Measurements from ENCODE around the gene KAZN. TPM values are rescaled to one million over a fixed set of nuclear protein-coding genes. Genes with fewer than 3 reads are reported as not detected.

KAZN gene
- polyA plus RNA-seq, 4 donors = 3.0 to 39.5 (median 4.4) TPM

DNA sequence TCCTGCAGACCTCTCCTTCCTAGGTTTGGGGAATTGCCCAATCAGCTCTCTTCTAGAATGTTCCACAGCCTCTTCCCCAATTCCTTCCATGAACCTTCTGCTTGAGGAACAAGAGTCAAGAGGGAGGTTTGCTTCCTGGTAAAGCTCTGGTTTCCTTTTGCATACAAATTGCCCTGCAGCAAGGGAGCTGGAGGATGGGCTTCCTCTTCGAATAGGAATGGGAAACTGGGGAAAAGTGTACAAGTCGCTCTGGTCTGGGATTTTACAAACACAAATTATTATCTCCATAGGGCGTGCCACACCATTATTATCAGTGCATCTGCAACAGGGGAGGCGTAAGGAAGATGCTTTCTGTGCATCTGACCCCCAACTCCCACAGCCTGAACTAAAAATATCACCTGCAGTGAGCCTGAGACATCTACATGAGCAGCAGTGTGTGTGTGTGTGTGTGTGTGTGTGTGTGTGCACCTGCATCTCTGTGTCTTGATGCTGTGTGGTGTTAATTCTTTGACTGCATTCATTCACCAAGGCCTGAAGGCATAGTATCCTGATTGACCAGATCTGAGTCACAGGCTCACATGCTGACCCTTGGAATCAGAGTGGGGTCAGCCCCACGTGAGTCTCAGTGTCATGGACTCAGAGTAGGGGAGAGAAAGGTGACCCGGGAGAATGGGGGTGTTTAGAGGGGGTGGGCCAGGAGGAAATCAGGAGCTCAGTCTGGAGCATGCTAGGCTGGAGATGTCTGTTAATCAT, 272.9 kb downstream of the KAZN start:
- H3K4me1 ChIP-seq (ENCODE audit: control insufficient read depth in 3 of 3, insufficient read depth in 2 of 3, low read depth in 1 of 3, low read length in 2 of 3) = peaks cover 0 to 12% (median 0%) of the 10 kb centered on the region in 3 donors
- DNase-seq = no peak
- H3K27me3 ChIP-seq (ENCODE audit: control insufficient read depth in 3 of 3, insufficient read depth in 3 of 3, low read length in 3 of 3) = no peaks in the 10 kb centered on the region
- H3K9me3 ChIP-seq (ENCODE audit: control insufficient read depth in 2 of 2, insufficient read depth in 1 of 2, low read depth in 1 of 2, low read length in 1 of 2) = no peaks in the 10 kb centered on the region
- FAIRE-seq = no peak
- H3K27ac ChIP-seq (ENCODE audit: low read depth in 1 of 3, low read length in 2 of 3) = no peak overlapping the region
- H3K36me3 ChIP-seq (ENCODE audit: control insufficient read depth in 3 of 3, insufficient read depth in 2 of 3, low read depth in 1 of 3, low read length in 3 of 3) = no peaks in the 10 kb centered on the region
- H3K4me3 ChIP-seq (ENCODE audit: low read depth in 1 of 3, low read length in 3 of 3) = no peak overlapping the region
- 71 to 74% (median 72%) methylated on average over 6 of the region's 6 CpGs for WGBS, 3 donors

- H3K4me1 ChIP-seq (ENCODE audit: control insufficient read depth in 3 of 3, insufficient read depth in 2 of 3, low read depth in 1 of 3, low read length in 2 of 3) = peaks cover 0 to 12% (median 0%) of the 10 kb centered on the region in 3 donors
- H3K27me3 ChIP-seq (ENCODE audit: control insufficient read depth in 3 of 3, insufficient read depth in 3 of 3, low read length in 3 of 3) = no peaks in the 10 kb centered on the region
- DNase-seq = no peak
- H3K4me3 ChIP-seq (ENCODE audit: low read depth in 1 of 3, low read length in 3 of 3) = no peak overlapping the region
- FAIRE-seq = no peak
- no peaks in the 10 kb centered on the region for H3K36me3 ChIP-seq (ENCODE audit: control insufficient read depth in 3 of 3, insufficient read depth in 2 of 3, low read depth in 1 of 3, low read length in 3 of 3)
- no peak overlapping the region for H3K27ac ChIP-seq (ENCODE audit: low read depth in 1 of 3, low read length in 2 of 3)
- H3K9me3 ChIP-seq (ENCODE audit: control insufficient read depth in 2 of 2, insufficient read depth in 1 of 2, low read depth in 1 of 2, low read length in 1 of 2) = no peaks in the 10 kb centered on the region
- 88 to 92% (median 89%) methylated on average over 3 of the region's 3 CpGs for WGBS, 3 donors
Observed at GRCh38 chr1:14872762-14873161, 274.3 kb downstream of the KAZN start.

DNA sequence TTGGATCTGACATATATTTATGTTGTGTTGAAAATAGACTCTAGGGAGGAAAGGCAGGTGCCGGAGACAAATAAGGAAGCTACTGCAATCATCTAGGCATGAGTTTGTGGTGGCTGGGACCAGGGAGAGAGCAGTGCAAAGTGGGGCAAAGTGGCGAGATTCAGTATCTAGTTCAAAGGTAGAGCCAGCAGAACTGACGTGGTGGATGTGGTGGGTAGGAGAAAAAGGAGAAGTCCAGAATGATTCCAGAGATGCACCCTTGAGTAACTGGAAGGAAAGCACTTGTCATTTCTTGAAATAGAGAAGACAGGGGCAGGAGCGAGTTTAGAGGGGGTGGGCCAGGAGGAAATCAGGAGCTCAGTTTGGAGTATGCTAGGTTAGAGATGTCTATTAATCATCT, 275.2 kb downstream of the KAZN start:
- Histone ChIP-seq H3K27me3 (ENCODE audit: control insufficient read depth in 3 of 3, insufficient read depth in 3 of 3, low read length in 3 of 3) (no peaks in the 10 kb centered on the region), H3K27ac (ENCODE audit: low read depth in 1 of 3, low read length in 2 of 3) (no peak overlapping the region), H3K36me3 (ENCODE audit: control insufficient read depth in 3 of 3, insufficient read depth in 2 of 3, low read depth in 1 of 3, low read length in 3 of 3) (no peaks in the 10 kb centered on the region), H3K4me3 (ENCODE audit: low read depth in 1 of 3, low read length in 3 of 3) (no peak overlapping the region), H3K9me3 (ENCODE audit: control insufficient read depth in 2 of 2, insufficient read depth in 1 of 2, low read depth in 1 of 2, low read length in 1 of 2) (no peaks in the 10 kb centered on the region), H3K4me1 (ENCODE audit: control insufficient read depth in 3 of 3, insufficient read depth in 2 of 3, low read depth in 1 of 3, low read length in 2 of 3) (peaks cover 0 to 12% (median 0%) of the 10 kb centered on the region in 3 donors)
- FAIRE-seq = no peak
- 62 to 88% (median 66%) methylated on average over 4 of the region's 4 CpGs for WGBS, 3 donors
- DNase-seq = no peak

GRCh38 chr1:14875524-14876509, 277.3 kb downstream of the KAZN start:
- DNase-seq = peak; percentile 46 to 71
- no peak for FAIRE-seq
- peaks cover 0 to 1% of the 10 kb centered on the region in 2 donors for H3K9me3 ChIP-seq (ENCODE audit: control insufficient read depth in 2 of 2, insufficient read depth in 1 of 2, low read depth in 1 of 2, low read length in 1 of 2)
- no peaks in the 10 kb centered on the region for H3K36me3 ChIP-seq (ENCODE audit: control insufficient read depth in 3 of 3, insufficient read depth in 2 of 3, low read depth in 1 of 3, low read length in 3 of 3)
- H3K4me3 ChIP-seq (ENCODE audit: low read depth in 1 of 3, low read length in 3 of 3) = no peak overlapping the region
- 18 to 38% (median 19%) methylated on average over 11 of the region's 11 CpGs for WGBS, 3 donors
- H3K27me3 ChIP-seq (ENCODE audit: control insufficient read depth in 3 of 3, insufficient read depth in 3 of 3, low read length in 3 of 3) = no peaks in the 10 kb centered on the region
- H3K27ac ChIP-seq (ENCODE audit: low read depth in 1 of 3, low read length in 2 of 3) = no peak overlapping the region
- peaks cover 0 to 5% (median 0%) of the 10 kb centered on the region in 3 donors for H3K4me1 ChIP-seq (ENCODE audit: control insufficient read depth in 3 of 3, insufficient read depth in 2 of 3, low read depth in 1 of 3, low read length in 2 of 3)

- H3K27me3 ChIP-seq (ENCODE audit: control insufficient read depth in 3 of 3, insufficient read depth in 3 of 3, low read length in 3 of 3) = no peaks in the 10 kb centered on the region
- peaks cover 0 to 7% of the 10 kb centered on the region in 2 donors for H3K9me3 ChIP-seq (ENCODE audit: control insufficient read depth in 2 of 2, insufficient read depth in 1 of 2, low read depth in 1 of 2, low read length in 1 of 2)
- H3K4me1 ChIP-seq (ENCODE audit: control insufficient read depth in 3 of 3, insufficient read depth in 2 of 3, low read depth in 1 of 3, low read length in 2 of 3) = peaks cover 0 to 5% (median 0%) of the 10 kb centered on the region in 3 donors
- no peaks in the 10 kb centered on the region for H3K36me3 ChIP-seq (ENCODE audit: control insufficient read depth in 3 of 3, insufficient read depth in 2 of 3, low read depth in 1 of 3, low read length in 3 of 3)
- H3K27ac ChIP-seq (ENCODE audit: low read depth in 1 of 3, low read length in 2 of 3) = no peak overlapping the region
- H3K4me3 ChIP-seq (ENCODE audit: low read depth in 1 of 3, low read length in 3 of 3) = no peak overlapping the region
- FAIRE-seq = no peak
- DNase-seq = no peak
- WGBS, 3 donors = 93 to 100% (median 95%) methylated on average over 1 of the region's 1 CpG
Observed at GRCh38 chr1:14876747-14877146, 278.3 kb downstream of the KAZN start.

DNA sequence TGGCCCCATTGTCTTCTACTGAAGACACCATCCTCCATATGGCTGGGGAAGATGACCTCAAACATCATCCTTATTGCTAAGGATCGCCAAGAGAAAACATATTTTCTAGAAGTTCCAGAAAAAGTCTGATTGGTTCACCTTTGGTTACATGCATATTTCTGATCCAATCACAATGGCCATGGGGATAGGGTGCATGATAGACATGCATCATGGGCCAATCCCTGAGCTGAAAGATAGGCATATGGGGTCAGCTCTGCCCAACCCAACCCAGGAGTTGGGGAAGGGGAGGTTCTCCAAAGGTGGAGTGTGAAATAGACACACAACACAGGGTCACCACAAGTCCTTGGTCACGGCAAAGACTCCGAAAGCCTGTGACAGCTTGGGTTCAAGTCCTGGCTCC, 278.7 kb downstream of the KAZN start:
- peaks cover 0 to 7% of the 10 kb centered on the region in 2 donors for H3K9me3 ChIP-seq (ENCODE audit: control insufficient read depth in 2 of 2, insufficient read depth in 1 of 2, low read depth in 1 of 2, low read length in 1 of 2)

DNA sequence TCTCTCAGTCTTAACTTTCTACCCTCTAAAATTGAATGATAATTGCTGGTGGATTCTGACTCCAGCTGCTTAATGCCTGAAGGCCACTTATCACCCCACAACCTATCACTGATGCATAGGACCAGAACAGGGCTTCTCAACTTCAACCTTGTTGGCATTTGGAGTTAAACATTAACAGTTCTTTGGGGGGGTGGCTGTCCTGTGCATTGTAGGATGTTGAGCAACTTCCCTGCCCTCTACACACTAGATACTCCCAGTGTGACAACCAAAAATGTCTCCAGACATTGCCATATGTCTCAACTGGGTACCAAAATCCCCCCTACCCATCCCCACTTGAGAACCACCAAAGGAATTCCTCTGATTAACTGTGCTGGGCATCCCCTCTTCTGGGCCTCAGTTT, 279.6 kb downstream of the KAZN start:
- peaks cover 0 to 7% of the 10 kb centered on the region in 2 donors for H3K9me3 ChIP-seq (ENCODE audit: control insufficient read depth in 2 of 2, insufficient read depth in 1 of 2, low read depth in 1 of 2, low read length in 1 of 2)
- H3K36me3 ChIP-seq (ENCODE audit: control insufficient read depth in 3 of 3, insufficient read depth in 2 of 3, low read depth in 1 of 3, low read length in 3 of 3) = no peaks in the 10 kb centered on the region
- FAIRE-seq (no peak), DNase-seq (peak in 1 of 2 donors; percentile 19)
- H3K4me1 ChIP-seq (ENCODE audit: control insufficient read depth in 3 of 3, insufficient read depth in 2 of 3, low read depth in 1 of 3, low read length in 2 of 3) = peaks cover 0 to 5% (median 0%) of the 10 kb centered on the region in 3 donors
- no peak overlapping the region for H3K4me3 ChIP-seq (ENCODE audit: low read depth in 1 of 3, low read length in 3 of 3)
- H3K27me3 ChIP-seq (ENCODE audit: control insufficient read depth in 3 of 3, insufficient read depth in 3 of 3, low read length in 3 of 3) = no peaks in the 10 kb centered on the region
- H3K27ac ChIP-seq (ENCODE audit: low read depth in 1 of 3, low read length in 2 of 3) = no peak overlapping the region

More for the DNA sequence above, 278.7 kb downstream of the KAZN start:
- Histone ChIP-seq H3K27me3 (ENCODE audit: control insufficient read depth in 3 of 3, insufficient read depth in 3 of 3, low read length in 3 of 3) (no peaks in the 10 kb centered on the region), H3K27ac (ENCODE audit: low read depth in 1 of 3, low read length in 2 of 3) (no peak overlapping the region), H3K4me1 (ENCODE audit: control insufficient read depth in 3 of 3, insufficient read depth in 2 of 3, low read depth in 1 of 3, low read length in 2 of 3) (peaks cover 0 to 5% (median 0%) of the 10 kb centered on the region in 3 donors), H3K4me3 (ENCODE audit: low read depth in 1 of 3, low read length in 3 of 3) (no peak overlapping the region), H3K36me3 (ENCODE audit: control insufficient read depth in 3 of 3, insufficient read depth in 2 of 3, low read depth in 1 of 3, low read length in 3 of 3) (no peaks in the 10 kb centered on the region)
- no peak for FAIRE-seq
- DNase-seq = no peak
- 94 to 99% (median 95%) methylated on average over 3 of the region's 3 CpGs for WGBS, 3 donors

DNA sequence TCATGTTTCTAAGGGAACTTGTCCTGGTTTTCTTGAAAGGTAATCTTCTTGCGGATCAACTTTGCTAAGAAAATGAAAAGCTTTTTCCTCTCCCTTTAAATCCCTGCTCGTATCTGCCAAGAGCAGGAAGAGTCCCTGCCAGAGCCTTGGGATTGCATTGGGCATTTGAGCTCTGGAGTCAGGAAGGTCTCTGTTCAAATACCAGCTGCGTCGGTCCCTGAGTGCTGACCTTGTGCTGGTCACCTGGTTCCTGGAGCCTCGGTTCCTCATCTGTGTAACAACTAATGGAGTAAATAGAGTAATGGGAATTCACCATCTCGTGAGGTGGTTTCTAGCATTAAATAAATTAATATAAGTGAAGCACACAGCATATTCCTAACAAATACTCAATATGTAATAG, 280.5 kb downstream of the KAZN start:
- Histone ChIP-seq H3K9me3 (ENCODE audit: control insufficient read depth in 2 of 2, insufficient read depth in 1 of 2, low read depth in 1 of 2, low read length in 1 of 2) (peaks cover 0 to 7% of the 10 kb centered on the region in 2 donors), H3K27ac (ENCODE audit: low read depth in 1 of 3, low read length in 2 of 3) (no peak overlapping the region), H3K4me3 (ENCODE audit: low read depth in 1 of 3, low read length in 3 of 3) (no peak overlapping the region), H3K4me1 (ENCODE audit: control insufficient read depth in 3 of 3, insufficient read depth in 2 of 3, low read depth in 1 of 3, low read length in 2 of 3) (peaks cover 0 to 5% (median 0%) of the 10 kb centered on the region in 3 donors), H3K36me3 (ENCODE audit: control insufficient read depth in 3 of 3, insufficient read depth in 2 of 3, low read depth in 1 of 3, low read length in 3 of 3) (no peaks in the 10 kb centered on the region), H3K27me3 (ENCODE audit: control insufficient read depth in 3 of 3, insufficient read depth in 3 of 3, low read length in 3 of 3) (no peaks in the 10 kb centered on the region)
- 81 to 94% (median 88%) methylated on average over 6 of the region's 6 CpGs for WGBS, 3 donors
- no peak for FAIRE-seq
- DNase-seq = no peak

Measured in small intestine (tissue), 7 donors.